Breast epithelium (tissue), 3 donors: ENCODE results near the gene AKAP14.
"Not testable (repeated sequence)": the region's sequence is repeated elsewhere in the genome, so short reads cannot be mapped to it uniquely, and the experiment has no call there.

Experiments
- CTCF ChIP-seq, 3 donors: fragments of 450-650 bp; IDR thresholded peaks; one replicate each; pipeline ENCODE4 v1.5.1; 2016 to 2017; ENCODE audit warnings: antibody characterized with exemption in 3 of 3, mild to moderate bottlenecking in 3 of 3, moderate library complexity in 3 of 3
- POLR2A ChIP-seq: fragments of 450-650 bp; IDR thresholded peaks from one replicate; pipeline ENCODE4 v1.6.1; 2016; ENCODE audit warnings: antibody characterized with exemption, mild to moderate bottlenecking, moderate library complexity
- POLR2AphosphoS5 ChIP-seq, 3 donors: sonication (generic); formaldehyde crosslinking; IDR thresholded peaks; one replicate each; pipeline ENCODE4 v1.6.1; 2017; ENCODE audit warnings: antibody characterized with exemption in 3 of 3

- TF ChIP-seq CTCF (IDR thresholded peaks at IDR 0.05); POLR2AphosphoS5 (IDR thresholded peaks at IDR 0.05); POLR2A: not testable (repeated sequence)
Measured at GRCh38 chrX:119891961-119892692, 3.6 kb upstream of the AKAP14 start.
